GM19468 (cell line): ENCODE results near the gene ALKAL2.

Experiments used
- ATAC-seq: cut with Tn5 transposase; IDR thresholded peaks from one replicate; pipeline ENCODE4 v1.9.1; 2021; ENCODE audit warnings: mild to moderate bottlenecking, moderate library complexity, moderate number of reproducible peaks; ENCODE audit not compliant: unreplicated experiment; ENCODE audit errors: extremely low read depth

ALKAL2 gene

DNA sequence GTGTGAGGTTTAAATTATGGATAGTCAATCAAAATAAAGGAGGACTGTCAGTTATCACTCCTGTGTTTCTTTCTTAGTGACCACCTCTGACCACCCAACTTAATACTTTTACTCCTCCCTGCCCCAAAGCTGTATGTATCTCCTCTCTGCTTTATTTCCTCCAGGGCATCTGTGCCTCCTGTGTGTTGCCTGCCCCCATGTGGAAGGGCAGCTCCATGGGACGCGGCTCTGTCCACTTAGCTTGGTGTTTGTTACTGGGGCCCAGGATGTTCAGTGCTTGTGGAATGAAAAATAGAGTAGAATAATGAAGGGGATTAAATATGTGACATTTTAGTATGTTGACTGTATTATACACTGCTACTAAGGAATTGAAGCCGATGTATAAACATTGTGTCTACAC lies 13.4 kb downstream of the ALKAL2 start:
- ATAC-seq = no peak

DNA sequence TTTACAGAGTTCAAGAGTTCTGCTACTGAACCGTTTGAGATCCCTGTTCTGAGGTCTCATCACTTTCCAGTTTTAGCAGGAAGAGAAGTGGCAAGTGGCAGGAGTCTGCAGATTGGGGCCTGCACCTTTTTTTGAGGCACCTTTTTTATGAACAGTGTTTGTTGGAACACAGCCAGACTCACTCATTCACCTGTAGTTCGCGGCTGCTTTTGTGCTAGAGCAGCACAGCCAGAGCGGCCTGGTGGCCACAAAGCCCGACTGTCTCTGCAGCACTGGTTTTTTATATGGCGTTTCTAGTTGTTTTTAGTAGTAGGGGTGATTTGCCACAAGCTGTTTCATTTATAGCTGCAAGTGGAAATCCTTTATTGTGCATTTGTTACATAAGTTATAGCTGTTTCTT lies 14.6 kb downstream of the ALKAL2 start:
- no peak for ATAC-seq

DNA sequence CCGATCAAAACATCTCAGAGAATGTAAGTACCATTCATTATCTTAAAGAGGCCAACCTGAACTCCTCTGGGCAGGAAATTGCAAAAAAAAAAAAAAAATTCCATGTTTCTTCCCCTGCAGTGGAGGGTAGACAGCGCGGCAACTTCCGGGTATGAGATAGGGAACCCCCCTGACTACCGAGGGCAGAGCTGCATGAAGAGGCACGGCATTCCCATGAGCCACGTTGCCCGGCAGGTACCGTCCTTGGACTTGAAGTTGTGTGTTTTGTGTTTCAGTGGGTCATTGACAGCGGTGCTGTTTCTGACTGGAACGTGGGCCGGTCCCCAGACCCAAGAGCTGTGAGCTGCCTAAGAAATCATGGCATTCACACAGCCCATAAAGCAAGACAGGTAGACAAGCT lies 16.0 kb downstream of the ALKAL2 start:
- ATAC-seq = no peak

DNA sequence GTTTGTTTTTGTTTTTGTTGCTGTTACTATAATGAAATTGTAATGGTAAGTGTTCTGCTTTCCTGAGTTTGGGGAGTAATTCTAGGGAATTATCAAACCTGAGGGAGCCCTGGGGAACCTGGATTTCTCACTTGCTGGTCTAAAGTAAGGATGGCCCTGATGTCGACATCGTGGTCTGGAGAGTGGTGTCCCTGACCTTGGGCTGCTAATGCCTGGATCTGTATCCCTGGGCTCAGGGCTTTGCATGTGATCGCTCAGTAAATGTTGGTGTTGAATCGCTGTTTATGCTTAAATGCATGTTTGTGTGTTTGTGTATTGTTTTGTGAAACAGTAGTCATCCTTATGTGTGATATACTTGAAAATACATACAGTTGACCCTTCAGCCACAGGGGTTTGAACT lies 17.0 kb downstream of the ALKAL2 start:
- no peak for ATAC-seq

DNA sequence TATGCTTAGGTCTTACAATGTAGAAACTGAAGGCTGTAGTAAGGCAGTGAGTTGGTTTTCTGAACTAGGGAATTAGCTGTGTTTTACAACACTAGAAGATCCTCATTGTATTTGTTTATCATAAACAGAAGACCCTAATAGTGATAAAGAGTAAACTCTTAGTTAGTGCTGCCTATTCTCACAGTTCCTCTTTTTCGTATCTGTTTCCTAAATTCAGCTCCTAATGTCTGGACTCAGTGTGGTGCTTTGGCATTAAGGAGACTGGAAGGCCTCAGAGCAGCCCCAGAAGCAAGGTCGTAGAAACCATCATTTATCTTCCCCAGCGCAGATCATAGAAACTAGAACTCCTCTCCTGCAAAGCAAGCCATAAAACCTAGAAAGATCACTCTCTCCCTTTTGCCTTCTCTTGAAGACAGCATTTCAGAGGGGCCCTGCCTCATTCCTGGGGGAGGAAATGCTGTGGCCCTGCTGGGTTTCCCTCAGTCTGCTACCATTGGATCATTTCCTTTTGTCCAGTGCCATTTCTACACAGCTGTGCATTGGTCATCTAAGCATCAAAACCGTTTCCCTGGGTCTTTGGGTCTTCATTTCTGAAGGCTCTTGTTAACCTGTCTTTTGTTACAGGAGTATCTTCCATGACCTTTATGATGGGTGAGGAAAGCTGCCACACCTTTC lies 18.4 kb downstream of the ALKAL2 start:
- no peak for ATAC-seq

DNA sequence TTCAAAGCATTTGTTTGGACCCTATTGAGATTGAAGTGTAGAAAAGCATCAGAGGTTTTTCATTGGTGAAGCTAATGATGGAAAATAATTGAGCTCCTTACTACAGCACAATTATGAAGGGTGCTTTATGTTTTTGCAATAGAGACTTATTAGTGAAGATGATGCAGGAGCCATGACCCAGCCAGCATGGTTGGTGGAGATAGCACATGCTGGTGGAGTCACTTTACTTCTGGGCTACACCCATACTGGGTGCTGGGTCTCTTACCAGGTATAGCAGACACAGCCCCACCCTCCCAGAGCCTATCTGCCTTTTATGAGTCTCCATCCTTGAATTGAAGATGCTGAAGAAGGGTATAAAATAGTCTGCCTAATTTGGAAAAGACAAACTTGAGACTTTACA lies 19.6 kb downstream of the ALKAL2 start:
- ATAC-seq = no peak

DNA sequence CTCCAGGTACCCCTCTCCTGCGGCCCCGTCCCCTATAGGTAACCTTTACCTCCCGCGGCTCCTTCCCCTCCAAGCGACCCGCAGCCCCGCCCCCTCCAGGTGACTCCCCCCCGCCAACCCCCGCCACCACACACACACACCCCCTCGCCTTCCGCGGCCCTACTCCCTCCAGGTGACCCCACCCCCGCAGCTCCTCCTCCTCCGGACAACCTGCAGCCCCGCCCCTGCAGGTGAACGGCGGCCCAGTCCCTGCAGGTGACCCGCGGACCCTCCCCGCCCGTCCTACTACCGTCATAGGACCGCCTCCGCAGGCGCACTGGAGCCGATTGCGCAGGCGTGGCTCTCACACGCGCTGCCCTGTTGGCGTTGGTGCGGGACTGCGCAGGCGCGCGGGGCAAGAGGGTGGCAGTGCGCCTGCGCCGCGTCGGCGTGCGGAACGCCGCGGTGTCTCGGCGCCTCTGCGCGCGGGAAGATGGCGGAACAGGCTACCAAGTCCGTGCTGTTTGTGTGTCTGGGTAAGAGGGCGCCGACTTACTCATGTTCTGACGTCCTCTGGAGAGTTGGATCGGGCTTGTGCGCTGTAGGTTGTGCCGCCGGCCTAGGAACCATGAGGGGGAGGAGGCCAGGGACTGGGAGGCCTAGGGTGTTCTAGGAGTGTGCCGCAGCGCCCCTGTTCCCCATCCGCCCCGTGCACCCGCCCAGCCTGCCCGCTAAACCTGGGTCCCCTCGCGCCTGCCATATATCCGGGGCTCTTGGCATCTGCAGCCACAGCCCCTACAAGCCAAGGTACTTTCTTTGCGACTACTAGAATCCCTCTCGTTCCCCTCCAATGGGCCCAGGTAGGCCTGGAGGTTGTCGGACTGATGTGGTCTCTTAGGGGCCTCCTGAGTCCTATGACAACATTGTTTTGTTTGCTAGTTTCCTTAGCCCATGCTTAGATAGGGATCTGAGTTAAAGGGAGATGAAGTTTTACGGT lies 23.1 kb downstream of the ALKAL2 start, which contains the start of gene ACP1:
Gene ACP1 (plus strand): TSS at position 455 of the 976 bp plus-strand sequence. CDS start 18 bp downstream, at position 473.
- ATAC-seq = peak; percentile 97

DNA sequence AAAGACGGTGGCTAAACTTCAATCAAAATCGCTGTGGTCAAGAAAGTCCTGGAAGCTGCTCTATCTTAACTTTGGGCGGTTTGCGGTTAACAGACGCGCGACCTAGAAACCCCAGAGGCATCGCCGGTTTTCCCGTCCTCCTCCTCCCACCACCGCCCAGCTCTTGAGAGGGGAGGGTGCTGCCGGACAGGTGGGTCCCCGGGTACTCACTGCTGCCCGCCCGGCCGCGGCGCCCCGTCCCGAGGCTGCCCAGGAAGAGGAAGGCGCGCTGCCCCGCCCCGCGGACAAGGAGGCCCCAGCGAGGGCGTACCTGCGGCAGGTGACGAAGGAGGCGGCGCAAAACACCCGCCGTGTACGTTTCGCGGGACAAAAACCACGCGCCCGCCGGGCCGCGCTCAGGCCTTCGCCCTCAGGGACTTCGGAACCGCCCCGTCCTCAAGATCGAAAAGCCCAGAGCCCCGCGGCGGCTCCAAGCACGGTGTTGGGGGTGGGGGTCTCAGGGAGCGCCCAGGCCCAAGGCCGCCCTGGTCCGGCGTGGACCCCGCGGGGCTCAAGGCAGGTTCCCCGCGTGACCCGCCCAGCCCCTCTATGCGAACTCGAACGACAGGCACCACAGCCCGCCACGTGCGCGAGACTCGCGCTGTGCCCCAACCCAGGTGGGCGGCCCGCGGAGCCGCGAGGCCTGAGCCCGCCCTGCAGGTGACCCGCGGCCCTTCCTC lies 24.0 kb downstream of the ALKAL2 start, which contains the start of gene SH3YL1:
Gene SH3YL1 (minus strand): TSS at position 259 of the 719 bp plus-strand sequence. CDS start 48 bp downstream, at position 211.
- no peak for ATAC-seq

DNA sequence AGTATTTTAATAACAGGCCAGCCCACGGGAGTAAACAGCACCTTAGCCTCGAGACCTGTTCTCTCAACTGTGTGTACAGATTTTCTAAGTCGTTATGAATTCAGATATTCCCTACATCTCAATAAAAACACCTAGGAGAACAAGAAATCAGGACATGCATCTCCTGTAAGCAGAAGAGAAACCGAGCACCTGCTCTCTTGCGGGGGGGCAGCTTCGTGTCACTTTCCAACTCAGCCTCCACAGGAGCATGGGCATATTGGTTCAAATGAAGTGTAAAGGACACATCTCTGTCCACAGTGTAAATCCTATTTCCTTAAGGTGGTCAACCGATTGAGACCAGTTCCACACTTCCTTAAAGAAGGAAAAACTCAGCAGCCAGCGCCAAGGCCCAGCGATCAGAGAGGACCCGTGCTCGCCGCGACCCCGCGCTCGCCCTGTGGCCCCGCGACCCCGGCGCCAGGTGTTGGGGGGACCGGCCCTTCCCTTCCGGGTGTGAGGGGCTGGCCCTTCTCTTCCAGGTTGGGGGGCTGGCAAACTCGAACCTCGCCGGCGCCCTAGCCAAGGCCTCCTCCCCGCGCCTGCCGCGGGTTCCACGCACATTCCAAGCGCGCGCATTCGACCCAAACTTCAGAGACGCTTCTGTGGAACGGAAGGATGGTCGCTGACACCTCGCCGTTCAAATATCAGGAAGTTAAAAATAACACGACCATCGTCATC lies 24.7 kb downstream of the ALKAL2 start:
- no peak for ATAC-seq

DNA sequence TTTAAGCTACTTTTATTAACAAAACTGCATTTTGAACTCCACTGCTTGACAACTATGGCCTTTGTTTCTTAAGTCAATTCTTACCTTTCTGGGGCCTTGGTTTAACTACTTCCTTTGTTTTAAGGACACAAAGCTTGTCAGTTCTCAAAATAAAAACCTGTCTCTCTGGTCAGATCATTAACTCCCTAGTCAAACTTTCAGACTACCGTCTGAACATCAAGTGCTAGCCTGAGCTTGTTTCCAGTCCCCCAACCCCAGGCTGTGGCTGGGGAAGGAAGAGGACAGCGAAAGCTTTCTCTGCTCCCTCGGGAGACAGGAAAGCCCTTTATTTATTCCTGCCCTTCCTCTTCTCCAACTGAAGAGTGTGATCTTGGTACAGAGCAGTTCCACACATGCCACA lies 25.8 kb downstream of the ALKAL2 start:
- no peak for ATAC-seq

DNA sequence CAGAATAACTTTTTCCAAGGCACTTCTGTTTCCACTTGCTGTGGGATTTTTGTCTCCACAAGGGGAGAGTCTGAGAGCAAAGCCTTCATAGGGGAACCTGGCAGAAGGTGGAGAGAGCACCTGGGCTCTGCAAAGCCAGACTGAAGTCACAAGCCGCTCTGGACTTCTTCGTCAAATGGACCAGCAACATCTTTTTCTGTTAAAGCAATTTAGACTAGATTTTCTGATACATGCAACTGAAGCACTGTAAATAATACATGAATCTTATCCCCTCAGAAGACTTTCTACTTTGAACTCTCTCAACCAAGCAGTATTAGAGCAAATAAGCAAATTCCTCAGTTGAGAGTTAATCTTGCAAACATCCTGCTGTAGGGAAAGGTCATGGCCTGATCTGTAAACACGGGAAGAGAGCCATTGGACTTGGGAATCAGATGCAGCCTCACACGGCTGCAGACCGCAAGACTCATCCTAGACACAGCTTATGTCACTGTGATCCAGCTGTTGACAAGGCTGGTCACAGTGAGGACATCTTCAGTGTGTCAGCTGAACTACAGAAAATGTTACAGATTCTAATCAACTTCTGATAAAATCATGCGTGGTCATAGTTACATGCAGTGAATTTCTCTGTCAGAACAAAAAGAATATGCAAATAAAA lies 27.3 kb downstream of the ALKAL2 start:
- ATAC-seq = no peak

DNA sequence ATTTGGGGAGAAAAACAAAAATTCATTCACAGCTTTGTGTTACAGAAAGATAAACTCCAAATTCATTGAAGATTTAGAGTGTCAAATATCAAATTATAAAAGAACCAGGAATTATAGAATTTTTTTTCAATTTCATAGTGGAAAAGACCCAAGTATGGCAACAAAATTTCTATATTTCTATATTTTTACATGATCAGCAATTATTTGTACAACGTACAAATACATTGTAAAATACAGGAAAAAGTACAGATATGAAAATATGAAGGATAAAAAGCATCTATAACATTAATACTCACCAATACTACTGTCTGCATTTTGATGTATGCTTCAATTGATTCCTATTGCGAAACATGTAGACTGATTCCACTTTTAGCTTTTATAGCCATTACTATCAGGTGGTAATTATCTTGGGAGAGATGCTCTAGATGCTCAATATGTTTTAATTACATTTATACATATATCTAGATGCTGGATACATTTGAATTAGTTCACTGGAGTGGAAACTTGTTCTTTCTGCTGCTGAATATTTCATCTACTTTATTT lies 28.0 kb downstream of the ALKAL2 start:
- no peak for ATAC-seq

DNA sequence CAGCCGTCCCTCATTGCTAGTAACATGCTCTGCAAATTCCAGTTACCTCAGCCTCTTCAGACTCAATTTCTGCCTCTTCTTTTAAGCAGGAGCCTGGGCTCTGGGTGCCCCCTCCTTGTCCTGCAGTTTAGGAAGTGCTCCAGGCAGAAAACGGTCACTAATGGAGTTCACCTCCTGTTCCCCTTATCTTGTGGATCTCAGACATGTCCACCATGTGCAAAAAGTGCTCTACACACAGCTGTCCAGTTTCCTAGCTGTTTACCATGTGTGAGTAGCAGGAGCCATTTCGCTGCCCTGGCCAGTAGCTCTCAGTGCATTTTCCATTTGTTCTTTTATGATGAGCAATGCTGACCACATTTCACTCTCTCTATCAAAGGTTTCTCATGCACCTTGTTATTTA lies 29.0 kb downstream of the ALKAL2 start:
- no peak for ATAC-seq

DNA sequence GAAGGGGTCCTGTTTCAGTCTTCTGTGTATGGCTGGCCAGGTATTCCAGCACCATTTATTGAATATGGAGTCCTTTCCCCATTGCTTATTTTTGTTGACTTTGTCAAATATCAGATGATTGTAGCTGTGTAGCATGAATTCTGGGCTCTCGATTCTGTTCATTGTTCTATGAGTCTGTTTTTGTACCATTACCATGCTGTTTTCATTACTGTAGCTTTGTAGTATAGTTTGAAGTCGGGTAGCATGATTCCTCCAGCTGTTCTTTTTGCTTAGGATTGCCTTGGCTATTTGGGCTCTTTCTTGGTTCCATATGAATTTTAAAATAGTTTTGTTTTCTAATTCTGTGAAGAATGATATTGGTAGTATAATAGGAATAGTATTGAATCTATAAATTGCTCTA lies 30.0 kb downstream of the ALKAL2 start:
- no peak for ATAC-seq

DNA sequence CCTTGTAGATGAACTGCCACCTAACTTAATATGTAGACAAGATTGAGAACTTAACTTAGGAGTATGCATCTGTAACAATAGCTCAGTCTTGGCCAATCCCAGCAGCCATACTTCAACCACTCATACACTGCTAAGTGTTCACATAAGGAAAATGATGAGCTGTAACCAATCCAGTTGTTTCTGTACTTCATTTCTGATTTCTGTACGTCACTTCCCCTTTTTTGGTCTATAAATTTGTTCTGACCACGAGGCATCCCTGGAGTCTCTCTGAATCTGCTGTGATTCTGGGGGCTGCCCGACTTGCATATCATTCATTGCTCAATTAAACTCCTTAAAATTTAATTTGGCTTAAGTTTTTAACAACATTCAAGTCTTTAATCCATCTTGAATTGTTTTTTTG lies 30.5 kb downstream of the ALKAL2 start:
- ATAC-seq = no peak

DNA sequence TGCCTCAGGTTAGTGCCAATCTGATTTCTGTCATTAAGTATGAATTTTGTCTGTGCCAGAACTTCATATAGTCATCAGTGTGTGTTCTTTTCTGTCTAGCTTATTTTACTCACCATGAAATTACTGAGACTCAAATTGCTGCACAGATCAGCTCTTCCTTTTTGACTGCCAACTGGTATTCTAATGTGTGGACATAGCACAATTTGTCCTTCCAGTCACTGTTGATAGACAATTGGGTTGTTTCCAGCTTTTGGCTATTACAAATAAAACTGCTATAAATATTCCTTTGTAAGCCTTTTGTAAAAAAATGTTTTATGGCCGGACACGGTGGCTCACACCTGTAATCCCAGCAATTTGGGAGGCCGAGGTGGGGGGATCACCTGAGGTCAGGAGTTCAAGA lies 31.8 kb downstream of the ALKAL2 start:
- ATAC-seq = no peak

DNA sequence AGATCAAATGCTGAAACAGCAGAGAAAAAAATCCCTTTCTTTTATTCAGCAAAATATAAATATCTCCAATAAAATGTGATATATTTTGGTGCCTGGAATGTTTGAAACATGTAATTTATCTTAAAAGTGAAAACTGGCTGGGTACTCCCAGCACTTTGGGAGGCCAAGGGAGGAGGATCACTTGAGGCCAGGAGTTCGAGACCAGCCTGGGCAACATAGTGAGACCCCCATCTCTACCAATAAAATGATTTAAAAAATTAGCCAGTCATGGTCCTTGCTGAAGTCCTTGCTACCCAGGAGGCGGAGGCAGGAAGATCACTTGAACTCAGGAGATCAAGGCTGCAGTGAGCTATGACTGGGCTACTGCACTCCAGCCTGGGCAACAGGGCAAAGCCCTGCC lies 32.7 kb downstream of the ALKAL2 start:
- no peak for ATAC-seq

DNA sequence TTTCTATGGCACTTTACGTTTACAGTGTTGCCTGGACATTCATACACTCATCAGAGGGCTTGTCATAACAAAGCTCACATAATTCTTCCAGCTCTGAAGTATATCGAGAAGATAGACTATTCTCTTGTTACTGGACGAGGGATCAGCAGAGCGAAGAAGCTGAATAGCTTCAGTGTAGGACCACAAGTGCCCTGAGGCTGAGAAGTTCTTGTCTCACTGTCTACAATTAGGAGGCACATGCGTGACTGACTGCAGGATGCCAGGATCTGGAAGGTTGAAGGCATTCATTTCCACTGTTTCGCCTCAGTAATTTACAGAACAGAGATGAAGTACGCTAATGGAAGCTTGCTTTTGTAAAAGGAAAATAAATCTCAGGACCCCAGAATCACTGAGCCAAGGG lies 33.6 kb downstream of the ALKAL2 start:
- no peak for ATAC-seq

DNA sequence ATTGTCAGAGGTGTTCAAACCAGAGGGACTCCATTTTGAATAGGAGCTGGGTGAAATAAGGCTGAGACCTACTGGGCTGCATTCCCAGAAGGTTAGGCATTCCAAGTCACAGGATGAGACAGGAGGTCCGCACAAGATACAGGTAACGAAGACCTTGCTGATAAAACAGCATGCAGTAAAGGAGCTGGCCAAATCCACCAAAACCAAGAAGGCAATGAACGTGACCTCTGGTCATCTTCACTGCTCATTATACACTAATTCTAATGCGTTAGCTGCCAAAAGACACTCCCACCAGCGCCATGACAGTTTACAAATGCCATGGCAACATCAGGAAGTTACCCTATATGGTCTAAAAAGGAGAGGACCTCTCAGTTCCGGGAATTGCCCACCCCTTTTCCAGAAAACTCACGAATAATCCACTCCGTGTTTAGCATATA lies 34.7 kb downstream of the ALKAL2 start:
- no peak for ATAC-seq
